Measurements from ENCODE around the gene SNX15. TPM values are rescaled to one million over a fixed set of nuclear protein-coding genes. Genes with fewer than 3 reads are reported as not detected.
A peak's percentile ranks its signal among the peaks of the same experiment; 100 is the strongest.

The SNX15 gene
- total RNA-seq, 1 donor = 17.4 TPM

DNA sequence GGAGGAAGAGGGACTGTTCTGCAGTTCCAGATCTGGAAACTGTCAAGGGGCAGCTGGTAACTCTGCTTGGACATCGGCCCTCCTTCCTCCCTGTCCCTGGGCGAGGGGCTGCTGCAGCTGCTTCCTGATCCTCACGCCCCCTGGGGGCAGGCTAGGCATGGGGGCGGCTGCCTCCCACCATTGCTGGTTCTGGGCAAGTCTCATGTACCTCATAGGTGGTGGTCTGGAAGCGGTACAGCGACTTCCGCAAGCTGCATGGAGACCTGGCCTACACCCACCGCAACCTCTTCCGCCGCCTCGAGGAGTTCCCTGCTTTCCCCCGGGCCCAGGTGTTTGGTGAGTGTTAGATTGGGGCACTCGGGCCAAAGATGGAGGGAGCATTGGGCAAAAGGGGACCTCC is 5.0 kb downstream of the SNX15 start:
- H3K4me3 ChIP-seq (ENCODE audit: low read depth, low read length) = no peak overlapping the region
- no peak for DNase-seq (ENCODE audit: low read depth)
- TF ChIP-seq, protein P1, sequence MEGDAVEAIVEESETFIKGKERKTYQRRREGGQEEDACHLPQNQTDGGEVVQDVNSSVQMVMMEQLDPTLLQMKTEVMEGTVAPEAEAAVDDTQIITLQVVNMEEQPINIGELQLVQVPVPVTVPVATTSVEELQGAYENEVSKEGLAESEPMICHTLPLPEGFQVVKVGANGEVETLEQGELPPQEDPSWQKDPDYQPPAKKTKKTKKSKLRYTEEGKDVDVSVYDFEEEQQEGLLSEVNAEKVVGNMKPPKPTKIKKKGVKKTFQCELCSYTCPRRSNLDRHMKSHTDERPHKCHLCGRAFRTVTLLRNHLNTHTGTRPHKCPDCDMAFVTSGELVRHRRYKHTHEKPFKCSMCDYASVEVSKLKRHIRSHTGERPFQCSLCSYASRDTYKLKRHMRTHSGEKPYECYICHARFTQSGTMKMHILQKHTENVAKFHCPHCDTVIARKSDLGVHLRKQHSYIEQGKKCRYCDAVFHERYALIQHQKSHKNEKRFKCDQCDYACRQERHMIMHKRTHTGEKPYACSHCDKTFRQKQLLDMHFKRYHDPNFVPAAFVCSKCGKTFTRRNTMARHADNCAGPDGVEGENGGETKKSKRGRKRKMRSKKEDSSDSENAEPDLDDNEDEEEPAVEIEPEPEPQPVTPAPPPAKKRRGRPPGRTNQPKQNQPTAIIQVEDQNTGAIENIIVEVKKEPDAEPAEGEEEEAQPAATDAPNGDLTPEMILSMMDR (IDR thresholded peaks at IDR 0.05; ENCODE audit: insufficient read depth, low read length) = no peak

DNA sequence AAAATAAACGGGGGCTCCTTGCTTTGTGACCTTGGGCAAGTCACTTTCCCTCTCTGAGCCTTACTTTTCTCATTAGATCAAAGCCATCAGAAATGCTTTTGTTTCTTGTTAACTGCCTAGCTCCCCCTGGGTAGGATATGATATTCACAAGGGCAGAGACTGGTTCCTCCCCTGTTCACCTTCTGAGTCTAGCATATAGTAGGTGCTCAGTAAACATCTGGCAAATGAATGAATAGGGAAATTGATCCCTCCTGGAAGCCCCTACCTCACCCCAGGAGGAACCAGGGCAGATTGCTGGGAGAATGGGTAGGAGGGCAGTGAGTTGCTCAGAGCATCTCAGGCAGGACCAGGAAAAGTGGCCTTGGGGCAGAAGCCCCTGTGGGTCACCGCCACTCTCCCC is 7.2 kb downstream of the SNX15 start:
- no peak overlapping the region for H3K4me3 ChIP-seq (ENCODE audit: low read depth, low read length)
- DNase-seq (ENCODE audit: low read depth) = no peak
- TF ChIP-seq, protein P1 (IDR thresholded peaks at IDR 0.05; ENCODE audit: insufficient read depth, low read length) = no peak

DNA sequence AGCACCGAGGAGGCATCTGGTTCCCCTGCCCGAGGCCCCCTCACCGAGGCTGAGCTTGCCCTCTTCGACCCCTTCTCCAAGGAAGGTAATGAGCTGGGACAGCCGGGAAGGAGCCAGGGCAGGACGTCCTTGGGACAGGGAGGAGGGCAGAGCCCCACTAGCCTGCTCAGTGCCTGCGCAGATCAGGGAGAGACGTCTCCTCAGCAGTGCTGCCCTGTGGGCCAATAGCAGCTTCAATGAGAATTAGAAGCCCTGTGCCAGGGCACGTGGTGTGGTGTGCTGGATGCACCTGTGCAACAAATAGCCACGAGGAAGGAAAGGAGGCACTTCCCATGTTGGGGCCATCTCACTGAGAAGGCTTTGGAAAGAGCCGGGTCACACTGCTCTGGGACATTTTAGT is 8.3 kb downstream of the SNX15 start:
- H3K4me3 ChIP-seq (ENCODE audit: low read depth, low read length) = no peak overlapping the region
- no peak for DNase-seq (ENCODE audit: low read depth)
- TF ChIP-seq, protein P1 (IDR thresholded peaks at IDR 0.05; ENCODE audit: insufficient read depth, low read length) = no peak

DNA sequence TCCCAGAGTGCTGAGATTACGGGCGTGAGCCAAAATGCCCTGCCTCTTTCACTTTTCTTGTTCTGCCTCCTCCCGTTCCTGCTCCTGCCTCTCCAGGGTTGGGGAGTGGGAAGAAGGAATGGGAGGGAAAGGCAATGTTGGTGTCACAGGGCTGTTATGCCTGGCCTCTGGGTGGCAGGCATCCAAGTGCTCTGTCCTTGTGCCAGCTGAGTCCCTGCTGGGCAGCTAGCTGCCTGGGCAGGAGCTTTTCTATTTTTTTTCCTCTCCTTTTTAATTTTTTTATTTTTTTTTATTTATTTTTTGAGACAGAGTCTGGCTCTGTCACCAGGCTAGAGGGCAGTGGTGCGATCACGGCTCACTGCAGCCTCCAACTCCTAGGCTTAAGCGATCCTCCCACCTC is 9.7 kb downstream of the SNX15 start:
- H3K4me3 ChIP-seq (ENCODE audit: low read depth, low read length) = no peak overlapping the region
- TF ChIP-seq, protein P1 (IDR thresholded peaks at IDR 0.05; ENCODE audit: insufficient read depth, low read length) = no peak
- no peak for DNase-seq (ENCODE audit: low read depth)

DNA sequence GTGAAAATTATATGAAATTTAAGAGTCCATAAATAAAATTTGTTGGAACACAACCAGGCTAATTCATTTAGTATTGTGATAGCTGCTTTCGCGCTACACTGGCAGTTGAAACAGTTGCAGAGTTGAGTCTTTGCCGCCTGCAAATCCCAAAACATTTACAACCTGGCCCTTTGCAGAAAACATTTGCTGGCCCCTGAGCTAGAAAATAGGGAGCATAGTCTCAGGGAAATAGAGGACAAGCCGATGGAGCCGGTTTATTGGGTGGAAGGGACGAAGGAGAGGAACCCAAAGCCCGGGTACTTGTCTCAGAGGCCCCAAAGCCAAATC is 13.2 kb downstream of the SNX15 start:
- H3K4me3 ChIP-seq (ENCODE audit: low read depth, low read length) = peak overlapping the region; percentile 76
- DNase-seq (ENCODE audit: low read depth) = no peak
- TF ChIP-seq, protein P1 (IDR thresholded peaks at IDR 0.05; ENCODE audit: insufficient read depth, low read length) = no peak

DNA sequence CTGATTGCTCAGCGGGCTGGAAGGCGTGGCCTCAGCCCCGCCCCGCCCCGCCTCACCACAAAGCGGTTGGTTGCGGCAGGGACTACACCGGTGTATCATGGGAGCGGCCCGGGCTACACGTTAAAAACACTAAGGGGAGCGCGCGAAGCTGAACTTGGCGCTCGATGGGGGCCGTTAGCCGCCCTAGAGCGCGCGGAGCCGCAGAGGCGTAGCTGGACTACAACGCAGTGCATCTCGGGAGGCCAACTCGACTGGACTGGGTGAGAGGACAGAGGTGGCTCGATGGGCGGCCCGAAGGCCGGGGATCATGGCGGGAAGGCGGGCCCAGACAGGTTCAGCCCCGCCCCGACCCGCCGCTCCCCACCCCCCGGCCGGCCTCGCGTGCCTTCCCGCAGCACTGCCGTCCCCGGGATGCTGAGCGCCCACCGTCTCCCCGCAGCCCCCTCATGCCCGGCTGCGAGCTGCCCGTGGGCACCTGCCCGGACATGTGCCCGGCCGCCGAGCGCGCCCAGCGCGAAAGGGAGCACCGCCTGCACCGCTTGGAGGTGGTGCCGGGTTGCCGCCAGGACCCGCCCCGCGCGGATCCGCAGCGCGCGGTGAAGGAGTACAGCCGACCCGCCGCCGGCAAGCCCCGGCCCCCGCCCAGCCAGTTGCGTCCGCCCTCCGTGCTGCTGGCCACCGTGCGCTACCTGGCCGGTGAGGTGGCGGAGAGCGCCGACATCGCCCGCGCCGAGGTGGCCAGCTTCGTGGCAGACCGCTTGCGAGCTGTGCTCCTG is 13.8 kb downstream of the SNX15 start, which contains the start of gene SAC3D1:
TSS of gene SAC3D1 (plus strand) at position 364 of the 776 bp plus-strand sequence. CDS start at position 447, 83 bp downstream.
- peak; percentile 92 for DNase-seq (ENCODE audit: low read depth)
- peak within 1 kb of the TSS; percentile 76 for H3K4me3 ChIP-seq (ENCODE audit: low read depth, low read length)
- TF ChIP-seq, protein P1 (IDR thresholded peaks at IDR 0.05; ENCODE audit: insufficient read depth, low read length) = no peak

DNA sequence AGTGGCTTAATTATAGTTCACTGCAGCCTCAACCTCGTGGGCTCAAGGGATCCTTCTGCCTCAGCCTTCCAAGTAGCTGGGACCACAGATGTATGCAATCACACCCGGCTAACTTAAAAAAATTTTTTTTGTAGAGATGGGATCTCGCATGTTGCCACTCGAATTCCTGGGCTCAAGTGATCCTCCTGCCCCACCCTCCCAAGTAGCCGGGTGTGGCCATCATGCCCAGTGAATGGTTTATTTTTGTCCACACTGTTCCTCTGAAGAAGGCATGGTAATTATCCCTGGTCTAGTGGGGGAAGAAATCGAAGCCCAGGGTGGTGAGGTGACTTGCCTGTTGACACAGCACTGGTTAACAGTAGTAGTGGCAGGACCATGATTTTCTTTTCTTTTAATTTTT is 15.7 kb downstream of the SNX15 start:
- H3K4me3 ChIP-seq (ENCODE audit: low read depth, low read length) = no peak overlapping the region
- no peak for DNase-seq (ENCODE audit: low read depth)
- TF ChIP-seq, protein P1 (IDR thresholded peaks at IDR 0.05; ENCODE audit: insufficient read depth, low read length) = no peak
